NCI-H82 treated with DMSO at 0.1 percent for 48 hours (cell line): ENCODE data around the gene GSK3A.
"Not testable (repeated sequence)": the region's sequence is repeated elsewhere in the genome, so short reads cannot be mapped to it uniquely, and the experiment has no call there.

ENCODE experiments used
- DNase-seq: peaks from one replicate; lab custom pipeline; 2025; ENCODE audit not compliant: unreplicated experiment; lab: John Stamatoyannopoulos, UW

GSK3A gene

GRCh38 chr19:42268704-42269477 is 26.5 kb upstream of the GSK3A start, which contains the start of gene CIC:
Gene CIC (plus strand): TSS chr19:42269252. CDS start chr19:42271784, 2,532 bp downstream.
- peak; percentile 100 for DNase-seq

- peak; percentile 100 for DNase-seq
Observed at GRCh38 chr19:42268142-42268703, 25.8 kb upstream of the GSK3A start.

GRCh38 chr19:42267644-42268141 is 25.3 kb upstream of the GSK3A start:
- DNase-seq, result no peak

GRCh38 chr19:42266928-42267603 is 24.7 kb upstream of the GSK3A start:
- DNase-seq, result not testable (repeated sequence)

GRCh38 chr19:42266105-42266504 is 23.7 kb upstream of the GSK3A start:
- not testable (repeated sequence) for DNase-seq

GRCh38 chr19:42261763-42262162 is 19.4 kb upstream of the GSK3A start:
- no peak for DNase-seq

GRCh38 chr19:42257842-42258241 is 15.4 kb upstream of the GSK3A start:
- DNase-seq, result not testable (repeated sequence)

- DNase-seq, result no peak
Observed at GRCh38 chr19:42255766-42256745, 13.7 kb upstream of the GSK3A start.

- DNase-seq, result peak; percentile 71
Observed at GRCh38 chr19:42254850-42255765, 12.7 kb upstream of the GSK3A start, which contains the start of gene ERF. Gene ERF (minus strand): TSS chr19:42255128. CDS start chr19:42254999, 129 bp downstream.

- peak; percentile 71 for DNase-seq
Observed at GRCh38 chr19:42254089-42254849, 11.9 kb upstream of the GSK3A start.

GRCh38 chr19:42253245-42254088 is 11.1 kb upstream of the GSK3A start:
- peak; percentile 71 for DNase-seq

GRCh38 chr19:42252365-42253244 is 10.2 kb upstream of the GSK3A start:
- DNase-seq, result no peak

GRCh38 chr19:42251572-42252358 is 9.4 kb upstream of the GSK3A start:
- no peak for DNase-seq

- DNase-seq, result no peak
Observed at GRCh38 chr19:42250666-42251531, 8.5 kb upstream of the GSK3A start.

- no peak for DNase-seq
Observed at GRCh38 chr19:42250183-42250665, 7.8 kb upstream of the GSK3A start.
